ENCODE measurements around the gene BAMBI. TPM values are rescaled to one million over a fixed set of nuclear protein-coding genes. Genes with fewer than 3 reads are reported as not detected.

Gene BAMBI
- total and polyA plus RNA-seq, 2 of the 8 experiments (the other 6 are each of a cell fraction or from before 2014, with no cell fraction given), result 5.6 to 26.4 TPM

DNA sequence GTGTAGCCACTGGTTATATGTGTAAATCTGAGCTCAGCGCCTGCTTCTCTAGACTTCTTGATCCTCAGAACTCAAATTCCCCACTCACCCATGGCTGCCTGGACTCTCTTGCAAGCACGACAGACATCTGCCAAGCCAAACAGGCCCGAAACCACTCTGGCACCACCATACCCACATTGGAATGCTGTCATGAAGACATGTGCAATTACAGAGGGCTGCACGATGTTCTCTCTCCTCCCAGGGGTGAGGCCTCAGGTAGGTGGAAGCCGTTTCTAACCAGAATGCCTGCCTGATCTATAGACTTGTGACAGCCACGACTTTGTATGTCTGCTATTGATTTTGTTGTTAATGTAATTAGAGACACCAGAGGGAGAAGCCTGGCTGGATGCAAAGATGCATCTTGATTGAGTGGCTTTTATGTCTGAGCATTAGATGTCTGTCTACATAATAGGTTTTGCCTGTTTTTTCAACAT lies 4.0 kb downstream of the BAMBI start:
- peak overlapping the region in 1 of 4 experiments; percentile 85; a peak in 4 of 8 replicates for H3K4me3 ChIP-seq (ENCODE audit: extremely low read depth in 1 of 4, insufficient read depth in 2 of 4, low read depth in 3 of 4, low read length in 4 of 4)
- ChIA-PET CTCF (ENCODE audit: partially characterized antibody) (interaction anchor here (0.9 to 2.5 kb wide), 4 partner anchors 17 to 310 kb away, joined by 3 to 6 read pairs (median 4); no protein-coding TSS in a partner anchor), POLR2A (ENCODE audit: partially characterized antibody) (no interaction called here)
- no peaks in the 10 kb centered on the region for H3K9me3 ChIP-seq (ENCODE audit: insufficient read depth in 2 of 2, low read depth in 1 of 2, low read length in 1 of 2)
- no peak overlapping the region for H2BK12ac ChIP-seq (ENCODE audit: low read depth, low read length)
- 85% methylated on average over 6 of the region's 6 CpGs; no CpG with 5 or more reads in 1 of the 2 experiments for WGBS, 2 experiments (ENCODE audit: extremely low coverage in 1 of 2, insufficient coverage in 1 of 2, insufficient read length in 1 of 2, insufficient replicate concordance in 2 of 2, low coverage in 1 of 2, low lambda C conversion rate in 2 of 2, missing lambda C conversion rate in 1 of 2)
- DNase-seq (ENCODE audit: low read depth in 1 of 2, low spot score in 2 of 2), result no peak
- H3K36me3 ChIP-seq (ENCODE audit: control insufficient read depth in 2 of 4, insufficient read depth in 4 of 4, low read length in 3 of 4), result peaks cover 0 to 22% (median 11%) of the 10 kb centered on the region in 4 experiments; a peak in 6 of 8 replicates
- no peak overlapping the region for H3K18ac ChIP-seq (ENCODE audit: extremely low read depth, low read length)
- TF ChIP-seq ZNF274 (IDR thresholded peaks at IDR 0.05; ENCODE audit: borderline replicate concordance, extremely low read depth, low read length), result no peak
- no peak for TF ChIP-seq CBX5 (IDR thresholded peaks at IDR 0.05; ENCODE audit: low read depth, low read length)
- peaks cover 3 to 21% (median 9%) of the 10 kb centered on the region in 4 experiments; a peak in 6 of 7 replicates for H3K4me1 ChIP-seq (replicated peaks in 1 of 4; ENCODE audit: control insufficient read depth in 3 of 4, insufficient read depth in 4 of 4, low read length in 3 of 4)
- no peak overlapping the region for H2BK15ac ChIP-seq (ENCODE audit: low read length)
- FAIRE-seq, result peak; percentile 13
- H3K27ac ChIP-seq (ENCODE audit: low read depth, low read length), result no peak overlapping the region
- H3K23me2 ChIP-seq (ENCODE audit: low read depth, low read length), result peaks cover 17% of the 10 kb centered on the region; the same call in 1 of the 2 replicates
- no peak overlapping the region for H2AK5ac ChIP-seq (ENCODE audit: low read depth, low read length)
- no peak overlapping the region for H3K56ac ChIP-seq (replicated peaks; ENCODE audit: insufficient read length, low read depth, low read length)
- no peak overlapping the region for H3K9ac ChIP-seq (replicated peaks in 1 of 4; ENCODE audit: extremely low read depth in 1 of 4, low read depth in 3 of 4, low read length in 3 of 4)
- peaks cover 16 to 53% of the 10 kb centered on the region in 2 experiments for H3K79me2 ChIP-seq (ENCODE audit: control insufficient read depth in 1 of 2, insufficient read depth in 2 of 2, low read length in 2 of 2)
- no peak overlapping the region for H2BK20ac ChIP-seq (ENCODE audit: low read length)
- no peak overlapping the region for H4K5ac ChIP-seq (ENCODE audit: insufficient read length, low read depth, low read length)
- no peak overlapping the region for H2BK120ac ChIP-seq (replicated peaks; ENCODE audit: low read depth, low read length)
- no peak overlapping the region for H3K4ac ChIP-seq (replicated peaks; ENCODE audit: insufficient read length, low read depth, low read length)
- H4K8ac ChIP-seq (ENCODE audit: extremely low read depth, insufficient read depth, low read length), result no peak overlapping the region
- peaks cover 0 to 7% (median 3%) of the 10 kb centered on the region in 4 experiments; a peak in 3 of 7 replicates for H3K27me3 ChIP-seq (replicated peaks in 1 of 4; ENCODE audit: control insufficient read depth in 3 of 4, extremely low read depth in 1 of 4, insufficient read depth in 3 of 4, low read length in 3 of 4)
- H3K79me1 ChIP-seq (ENCODE audit: low read depth, low read length), result peaks cover 12% of the 10 kb centered on the region
- H3K14ac ChIP-seq (ENCODE audit: insufficient read length), result no peak overlapping the region
- H4K20me1 ChIP-seq (replicated peaks in 1 of 2; ENCODE audit: control insufficient read depth in 1 of 2, insufficient read depth in 2 of 2, low read length in 2 of 2), result peaks cover 12 to 16% of the 10 kb centered on the region in 2 experiments
- H3K4me2 ChIP-seq (ENCODE audit: insufficient read depth in 1 of 2, low read depth in 2 of 2, low read length in 2 of 2), result peak overlapping the region; percentile 36 to 100; a peak in 3 of 4 replicates
- no peak overlapping the region for H2AFZ ChIP-seq (ENCODE audit: low read length)
- H2BK5ac ChIP-seq (ENCODE audit: low read depth, low read length), result no peak overlapping the region
- H4K91ac ChIP-seq (replicated peaks; ENCODE audit: insufficient read length, low read length), result no peak overlapping the region
- no peak overlapping the region for H3K23ac ChIP-seq (ENCODE audit: insufficient read length)

Measured in H1 (cell line).